Measurements from ENCODE around the gene ASCL5. TPM values are rescaled to one million over a fixed set of nuclear protein-coding genes. Genes with fewer than 3 reads are reported as not detected.

The ASCL5 gene
- total RNA-seq, 1 donor from 2014 or later = not detected

DNA sequence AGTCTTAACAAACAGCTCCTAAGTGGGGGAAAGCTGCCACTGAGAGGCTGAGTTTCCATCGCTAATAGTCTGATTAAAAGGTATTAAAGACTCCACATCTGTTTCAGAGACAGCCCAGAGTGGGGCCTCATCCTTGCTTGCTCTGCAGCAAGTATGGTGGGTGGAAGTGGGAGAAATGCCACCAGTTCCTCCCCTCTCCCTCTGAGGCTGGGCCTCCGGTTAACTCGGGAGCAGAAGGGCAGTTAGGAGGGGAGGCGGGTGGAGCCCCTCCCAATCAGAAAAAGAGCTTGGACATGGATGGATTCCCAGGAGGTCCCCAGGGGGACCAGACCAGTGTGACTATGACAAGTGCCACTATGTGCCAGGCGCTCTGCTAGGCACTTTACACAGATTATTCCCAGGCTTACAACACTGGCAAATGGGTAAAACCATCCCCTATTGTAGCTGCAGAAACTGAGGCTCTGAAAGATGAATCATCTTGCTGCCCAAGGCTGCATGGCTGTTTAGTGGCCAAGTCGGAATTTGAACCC, 11.4 kb upstream of the ASCL5 start:
- DNase-seq = no peak
- intact Hi-C loops (cut with micrococcal nuclease) = no loop called here
- ATAC-seq = no peak

DNA sequence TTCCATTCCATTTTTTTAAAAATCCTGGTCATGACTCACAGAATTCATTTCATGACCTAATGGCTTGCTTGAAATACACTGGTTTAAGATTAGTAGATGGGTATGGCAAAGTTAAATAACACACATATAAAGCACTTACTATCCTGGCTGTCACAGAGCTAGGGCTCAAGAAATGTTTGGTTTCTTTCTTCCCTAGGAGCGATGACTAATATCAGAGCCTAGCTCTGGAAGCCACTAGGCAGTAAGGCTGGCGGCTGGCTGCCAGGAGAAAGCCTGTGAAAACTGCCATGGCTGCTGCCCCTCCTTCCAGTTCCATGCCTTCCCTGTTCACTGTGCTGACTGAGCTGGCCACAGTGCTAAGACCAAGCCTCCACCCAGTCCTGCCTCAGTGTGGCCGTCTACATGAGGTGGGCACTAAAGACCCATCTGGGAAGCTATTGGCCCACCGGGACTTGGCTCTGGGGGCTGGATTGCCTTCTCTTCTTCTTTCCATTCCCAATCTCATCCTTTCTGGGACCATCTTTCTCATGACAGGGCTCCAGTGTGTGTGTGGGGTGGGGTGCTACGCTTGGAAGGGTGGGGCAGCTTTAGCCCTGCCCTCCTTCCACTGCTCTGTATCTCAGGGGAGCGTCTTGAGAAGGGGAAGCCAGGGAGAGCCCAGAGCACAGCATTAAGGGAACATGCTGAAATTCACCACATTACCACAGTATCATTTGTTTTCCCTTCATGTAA, 10.8 kb upstream of the ASCL5 start:
- intact Hi-C loops (cut with micrococcal nuclease) = no loop called here
- peak; percentile 71 for DNase-seq
- ATAC-seq = peak; percentile 73

DNA sequence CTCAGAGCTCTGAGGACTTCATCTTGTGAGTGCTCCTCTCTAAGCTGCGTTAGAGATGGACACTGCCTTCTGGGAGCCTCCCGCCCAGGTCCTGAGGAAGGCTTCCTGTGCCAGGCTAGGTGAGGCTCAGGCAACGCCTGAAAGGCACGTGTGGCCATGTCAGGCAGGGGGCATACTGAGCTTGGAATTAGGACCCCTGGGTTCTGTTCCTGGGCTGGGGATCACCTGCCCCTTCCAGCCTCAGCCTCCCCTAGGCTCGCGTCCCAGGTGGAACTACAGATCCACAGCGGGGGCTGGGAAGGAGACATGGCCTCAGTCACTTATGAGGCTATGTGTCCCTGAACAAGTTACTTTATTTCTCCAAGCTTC, 10.0 kb upstream of the ASCL5 start:
- ATAC-seq = no peak
- DNase-seq = no peak
- intact Hi-C loops (cut with micrococcal nuclease) = no loop called here

DNA sequence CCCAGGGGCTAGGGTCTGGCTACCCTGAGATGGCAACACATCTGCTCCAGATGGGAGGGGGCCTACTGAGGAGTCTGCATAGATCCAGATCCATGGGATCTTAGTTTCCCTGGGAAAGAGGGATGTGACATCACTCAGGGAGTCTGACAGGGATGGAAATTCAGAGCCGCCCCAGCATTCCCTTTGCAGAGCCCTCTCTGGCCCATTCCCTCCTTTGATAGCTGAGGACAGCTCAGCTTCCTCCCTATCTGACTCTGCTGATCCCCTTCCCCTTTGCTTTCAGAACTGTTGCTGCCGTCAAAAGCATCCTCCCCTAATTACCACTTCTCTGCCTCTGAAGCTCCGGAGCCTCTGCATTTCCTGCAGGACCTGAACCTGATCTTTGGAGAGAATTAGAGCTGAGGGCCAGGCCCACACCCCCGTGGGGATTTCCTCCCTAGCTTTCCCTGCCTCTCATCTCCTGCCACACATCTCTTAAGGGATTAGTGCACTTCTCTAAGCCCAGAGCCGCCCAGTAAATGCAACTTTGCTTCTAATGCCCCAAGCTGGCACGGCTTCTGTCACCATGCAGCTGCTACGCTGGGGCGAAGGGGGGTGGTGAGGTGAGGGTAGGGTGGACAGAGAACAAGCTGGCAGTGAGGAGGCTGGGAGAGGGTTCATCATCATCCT, 9.5 kb upstream of the ASCL5 start:
- intact Hi-C loops (cut with micrococcal nuclease) = no loop called here
- no peak for ATAC-seq
- DNase-seq = no peak

DNA sequence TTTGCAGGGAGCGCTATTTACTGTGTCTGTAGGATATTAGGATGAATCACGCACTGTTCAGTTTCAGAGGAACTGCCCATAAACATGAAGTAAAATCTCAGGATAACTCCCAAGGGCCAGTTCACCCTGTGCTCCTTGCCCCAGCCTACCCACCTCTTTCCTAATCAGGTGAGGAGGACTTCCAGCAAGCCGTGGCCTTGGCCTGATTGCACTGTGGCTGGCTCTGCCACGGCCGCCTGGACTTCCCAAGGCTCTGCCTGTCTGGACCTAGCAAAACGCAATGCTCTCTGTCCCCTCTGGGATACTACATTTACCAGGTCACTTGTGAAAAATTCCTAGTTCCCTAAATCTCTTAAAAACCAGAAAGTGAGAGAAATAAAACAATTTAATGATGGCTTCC, 7.4 kb upstream of the ASCL5 start:
- intact Hi-C loops (cut with micrococcal nuclease) = no loop called here
- DNase-seq (no peak), ATAC-seq (no peak)

DNA sequence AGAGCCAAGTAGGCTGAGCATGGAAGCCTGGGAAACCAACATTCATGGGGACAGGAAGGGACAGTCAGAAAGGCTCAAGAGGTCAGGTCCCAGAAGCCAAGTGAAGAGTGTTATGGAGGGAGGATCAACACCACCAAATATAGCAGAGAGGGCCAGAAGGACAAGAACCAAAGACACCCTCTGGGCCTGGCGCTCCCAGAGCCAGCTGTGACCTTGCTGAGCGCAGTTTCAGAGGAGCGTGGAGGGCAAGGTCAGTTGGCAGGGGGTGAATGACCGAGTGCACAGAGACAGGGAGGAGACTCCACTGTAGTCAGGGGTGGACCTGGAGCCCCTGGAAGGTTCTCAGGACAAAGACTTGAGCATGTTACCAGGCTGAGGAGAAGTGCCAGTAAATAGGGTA, 4.4 kb upstream of the ASCL5 start:
- intact Hi-C loops (cut with micrococcal nuclease) = no loop called here
- ATAC-seq (no peak), DNase-seq (no peak)

DNA sequence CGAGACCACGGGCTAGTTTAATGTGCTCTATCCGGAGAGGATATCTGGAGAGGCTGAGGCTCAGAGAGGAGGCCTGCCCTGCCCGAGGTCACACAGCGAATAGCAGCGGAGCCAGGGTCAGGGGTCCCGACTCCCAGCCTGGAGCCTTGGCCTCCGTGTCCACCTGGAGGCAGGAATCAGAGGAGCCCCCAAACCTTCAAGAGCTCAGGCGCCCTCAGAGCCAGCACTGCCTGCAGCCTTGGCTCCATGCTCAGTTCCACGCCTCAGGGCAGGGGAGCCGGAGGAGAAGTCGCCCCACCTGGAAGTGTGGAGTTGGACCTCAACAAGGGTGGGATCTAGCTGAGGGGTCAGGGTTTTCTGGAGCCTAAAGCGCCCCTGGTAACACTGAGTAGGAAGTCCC, 2.0 kb upstream of the ASCL5 start:
- DNase-seq = no peak
- no peak for ATAC-seq
- intact Hi-C loops (cut with micrococcal nuclease) = no loop called here

DNA sequence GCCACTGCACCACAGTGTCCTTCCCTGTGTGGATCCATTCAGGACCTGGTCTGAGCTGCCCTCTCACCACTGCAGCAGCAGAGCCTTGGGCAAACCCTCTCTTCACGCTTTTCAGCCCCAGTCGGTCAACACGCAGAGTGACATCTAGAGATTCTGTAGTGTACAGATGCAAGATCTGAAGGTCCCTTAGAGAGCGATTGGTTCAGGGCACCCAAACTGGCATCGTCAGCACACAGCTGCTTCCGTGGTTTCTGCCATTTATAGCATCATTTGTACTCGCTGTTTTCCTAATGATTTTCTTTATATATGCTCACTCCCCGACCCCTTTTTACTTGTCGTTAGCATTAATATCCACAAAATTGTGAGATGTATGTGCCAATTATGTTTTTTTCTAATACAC, 1.5 kb upstream of the ASCL5 start:
- intact Hi-C loops (cut with micrococcal nuclease) = no loop called here
- no peak for ATAC-seq
- no peak for DNase-seq

DNA sequence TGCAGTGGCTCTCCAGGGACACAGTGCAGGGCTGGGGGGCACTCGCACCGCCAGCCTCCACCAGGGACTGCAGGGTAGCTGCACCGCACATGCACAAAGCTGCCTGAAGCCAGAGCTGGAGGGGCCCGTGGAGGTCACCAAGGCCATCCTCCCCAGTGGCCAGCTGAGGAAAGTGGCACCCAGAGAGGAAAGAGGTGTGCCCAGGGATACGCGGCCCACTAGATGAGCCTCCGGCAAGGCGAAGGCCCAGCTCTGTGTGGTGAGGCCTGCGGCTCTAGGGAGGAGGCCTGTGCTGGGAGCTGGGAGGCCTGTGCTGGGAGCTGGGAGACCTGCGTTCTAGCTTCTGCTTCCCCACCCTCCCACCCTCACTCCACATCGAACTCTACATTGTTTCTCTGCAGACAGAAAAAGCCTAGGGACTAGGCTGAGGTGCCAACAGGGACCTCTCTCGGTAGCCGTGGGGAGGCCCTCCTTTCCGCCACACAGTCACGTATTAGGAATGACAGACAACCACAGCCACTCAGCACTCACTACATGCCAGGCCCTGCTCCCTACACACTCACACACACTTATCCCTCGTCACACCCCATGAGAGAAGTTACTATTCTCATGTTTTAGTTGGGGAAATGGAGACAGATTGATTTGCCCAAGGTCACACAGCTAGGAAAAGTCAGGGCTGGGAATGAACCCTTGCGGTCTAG, 921 bp upstream of the ASCL5 start:
- ATAC-seq = no peak
- DNase-seq = no peak
- intact Hi-C loops (cut with micrococcal nuclease) = no loop called here

DNA sequence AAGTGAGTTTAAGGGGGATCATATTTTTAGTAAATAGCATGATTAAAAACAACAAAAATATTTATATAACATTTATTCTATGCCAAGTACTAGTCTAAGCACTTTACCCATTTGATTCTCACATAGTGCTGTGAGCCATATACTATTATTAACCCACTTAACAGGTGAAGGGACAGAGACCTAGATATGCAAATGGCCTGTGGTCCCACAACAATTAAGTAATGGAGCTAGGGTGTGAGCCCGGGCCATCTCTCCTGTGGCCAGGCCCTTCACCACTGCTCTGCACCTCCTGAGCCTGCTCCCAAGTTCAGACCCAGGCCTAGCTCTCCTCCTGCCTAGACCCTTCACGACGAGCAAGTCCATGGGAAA, 537 bp downstream of the ASCL5 start:
- intact Hi-C loops (cut with micrococcal nuclease) = no loop called here

DNA sequence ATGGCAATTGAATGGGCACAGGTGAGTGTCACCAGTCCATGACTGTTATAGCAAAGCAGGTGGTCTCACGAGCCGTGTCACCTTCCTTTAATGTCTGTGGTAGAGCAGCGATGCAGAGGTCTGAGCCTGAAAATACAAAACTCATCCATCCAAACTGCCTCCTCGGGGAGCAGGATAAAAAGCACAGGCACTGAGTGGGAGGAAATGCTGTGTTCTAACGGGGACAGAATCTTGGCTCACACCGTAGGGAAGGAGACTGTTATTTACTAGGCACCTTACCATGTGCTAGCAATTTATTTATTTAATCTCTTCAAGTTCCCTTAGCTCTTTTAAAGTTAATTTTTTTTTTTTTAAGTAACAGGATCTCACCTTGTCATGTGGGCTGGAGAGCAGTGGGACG, 1.2 kb downstream of the ASCL5 start:
- intact Hi-C loops (cut with micrococcal nuclease) = no loop called here
- peak; percentile 24 for ATAC-seq
- DNase-seq = no peak

More for the DNA sequence above, 537 bp downstream of the ASCL5 start:
- no peak for ATAC-seq
- DNase-seq = no peak

DNA sequence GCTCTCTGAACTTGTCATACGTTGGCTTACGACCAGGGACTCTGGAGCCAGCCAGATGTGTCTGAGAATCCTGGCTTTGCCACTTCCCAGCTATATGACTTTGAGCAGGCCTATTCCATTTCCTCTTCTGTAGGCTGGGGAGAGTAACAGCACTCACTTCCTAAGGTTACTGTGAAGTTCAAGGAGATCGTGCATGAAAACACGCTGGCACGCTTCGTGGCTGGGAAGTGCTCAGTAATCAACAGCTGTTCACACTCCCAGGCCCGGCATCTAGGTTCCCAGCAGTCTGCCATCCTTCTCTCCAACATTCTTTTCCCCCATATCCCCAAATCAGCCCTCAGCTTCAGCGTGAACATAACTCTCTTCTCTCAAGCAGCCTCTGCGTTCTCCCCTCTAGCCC, 2.0 kb downstream of the ASCL5 start:
- no peak for ATAC-seq
- no peak for DNase-seq

DNA sequence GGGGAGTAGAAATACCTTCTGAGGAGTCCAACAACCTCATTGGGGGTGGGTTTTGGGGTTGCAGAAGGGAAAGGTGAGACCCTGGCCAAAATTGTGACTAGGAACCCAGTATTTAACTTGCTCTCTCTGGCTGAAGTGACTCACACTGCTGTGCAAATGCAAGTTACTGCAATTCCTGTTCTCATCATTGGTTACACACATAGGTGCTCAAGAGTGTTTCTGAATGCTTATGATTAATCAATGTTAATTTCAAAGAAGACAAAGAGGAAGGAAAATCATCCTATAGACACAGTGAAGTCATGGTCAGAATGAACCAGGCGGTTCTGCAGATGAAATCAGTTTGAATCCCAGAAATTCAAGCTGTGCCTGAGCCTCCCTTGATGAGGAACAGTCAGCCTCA, 3.1 kb downstream of the ASCL5 start:
- intact Hi-C loops (cut with micrococcal nuclease) = no loop called here
- ATAC-seq (no peak), DNase-seq (no peak)

More for the DNA sequence above, 2.0 kb downstream of the ASCL5 start:
- intact Hi-C loops (cut with micrococcal nuclease) = no loop called here

DNA sequence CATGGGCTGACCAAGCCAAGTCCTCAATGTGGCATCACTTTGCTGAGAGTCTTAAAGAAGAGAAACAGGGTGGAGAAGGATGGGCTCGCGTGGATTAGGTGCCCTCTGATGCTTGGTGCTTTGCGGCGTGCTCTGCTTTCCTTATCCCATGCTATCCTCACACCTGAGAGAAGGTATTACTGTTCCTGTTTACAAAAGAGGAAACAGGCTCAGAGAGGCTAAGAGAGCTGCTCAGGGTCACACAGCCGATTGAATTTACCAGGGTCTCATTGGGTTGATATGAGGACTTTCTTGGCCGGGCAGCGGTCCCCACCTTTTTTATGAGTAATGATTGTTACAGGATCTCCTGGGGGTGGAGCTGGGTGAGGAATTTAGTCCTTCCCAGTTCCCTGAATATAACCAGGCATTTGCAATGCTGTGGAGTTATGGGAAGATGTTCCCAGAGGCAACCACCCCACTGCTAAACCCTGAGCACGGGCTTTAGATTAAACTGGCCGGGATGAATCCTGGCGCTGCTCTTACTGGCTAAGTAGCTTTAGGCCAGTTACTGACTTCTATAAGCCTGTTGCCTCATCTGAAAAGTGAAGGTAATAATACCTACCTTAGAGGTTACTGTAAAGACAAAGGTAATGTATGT, 4.5 kb downstream of the ASCL5 start:
- intact Hi-C loops (cut with micrococcal nuclease) = no loop called here
- DNase-seq (no peak), ATAC-seq (no peak)

DNA sequence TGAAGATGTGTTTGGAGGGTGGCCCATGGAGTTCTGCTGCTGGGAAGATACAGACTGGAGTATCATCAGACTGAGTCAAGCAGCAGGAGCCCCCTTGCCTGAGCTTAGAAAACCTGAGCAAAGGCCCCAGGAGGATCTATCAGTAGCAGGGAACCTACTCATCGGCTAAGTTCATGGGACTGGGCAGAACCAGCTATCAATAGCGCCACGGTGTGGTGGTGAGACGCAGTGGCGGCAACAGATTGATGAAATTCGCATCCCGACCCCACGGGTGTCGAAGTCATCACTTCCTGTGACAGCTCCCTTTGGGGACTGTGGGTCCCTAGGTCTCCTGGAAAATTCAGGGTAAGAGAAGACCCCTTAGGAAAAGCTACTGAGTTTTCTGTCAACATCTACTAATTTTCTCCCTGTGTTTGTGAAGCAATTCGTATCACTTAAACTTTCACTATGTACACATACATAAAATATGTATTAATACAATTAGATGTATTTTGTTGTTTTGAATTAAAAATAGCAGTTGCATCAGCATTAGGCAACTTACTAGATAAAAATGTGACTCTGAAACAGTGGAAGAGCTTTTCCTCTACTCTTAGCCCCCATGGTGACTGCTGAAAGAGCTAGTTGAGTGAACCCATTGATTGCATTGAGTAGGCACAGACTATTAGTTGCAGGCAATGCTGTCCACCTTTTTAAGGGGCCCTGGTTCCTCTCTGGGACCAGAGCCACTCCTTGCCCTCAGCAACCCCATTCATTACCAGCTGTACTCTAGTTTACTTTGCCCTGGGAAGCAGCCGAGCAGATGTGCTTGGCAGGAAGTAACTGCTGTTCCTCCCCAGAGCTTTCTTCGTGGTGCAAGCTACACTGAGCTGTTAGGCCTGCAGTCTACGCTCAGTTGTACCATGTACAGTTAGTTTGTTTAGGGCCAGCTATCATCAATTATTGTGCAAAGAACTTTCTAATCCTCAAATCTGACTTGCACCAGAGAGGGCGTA, 7.5 kb downstream of the ASCL5 start:
- peak; percentile 68 for ATAC-seq
- DNase-seq = no peak
- intact Hi-C loops (cut with micrococcal nuclease) = no loop called here

DNA sequence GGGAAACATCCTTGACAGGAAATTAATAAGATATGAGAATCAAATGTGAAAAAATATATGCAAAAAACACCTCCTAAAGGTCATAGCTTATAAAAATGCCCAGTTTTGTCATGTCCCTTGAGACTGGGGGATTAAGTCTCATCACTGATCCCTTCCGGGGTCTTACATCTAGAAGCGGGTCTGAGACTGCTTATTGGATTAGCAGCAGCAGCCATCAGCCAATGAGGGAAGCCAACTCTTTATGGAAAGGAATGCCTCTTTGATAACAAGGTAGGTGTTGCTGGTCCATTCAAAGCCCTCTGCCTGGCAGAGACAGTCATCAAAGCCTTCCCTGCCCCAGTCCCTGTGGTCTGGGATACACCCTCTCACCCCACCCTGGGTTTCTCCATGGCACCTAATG, 10.9 kb downstream of the ASCL5 start:
- intact Hi-C loops (cut with micrococcal nuclease) = no loop called here
- ATAC-seq = no peak
- no peak for DNase-seq

DNA sequence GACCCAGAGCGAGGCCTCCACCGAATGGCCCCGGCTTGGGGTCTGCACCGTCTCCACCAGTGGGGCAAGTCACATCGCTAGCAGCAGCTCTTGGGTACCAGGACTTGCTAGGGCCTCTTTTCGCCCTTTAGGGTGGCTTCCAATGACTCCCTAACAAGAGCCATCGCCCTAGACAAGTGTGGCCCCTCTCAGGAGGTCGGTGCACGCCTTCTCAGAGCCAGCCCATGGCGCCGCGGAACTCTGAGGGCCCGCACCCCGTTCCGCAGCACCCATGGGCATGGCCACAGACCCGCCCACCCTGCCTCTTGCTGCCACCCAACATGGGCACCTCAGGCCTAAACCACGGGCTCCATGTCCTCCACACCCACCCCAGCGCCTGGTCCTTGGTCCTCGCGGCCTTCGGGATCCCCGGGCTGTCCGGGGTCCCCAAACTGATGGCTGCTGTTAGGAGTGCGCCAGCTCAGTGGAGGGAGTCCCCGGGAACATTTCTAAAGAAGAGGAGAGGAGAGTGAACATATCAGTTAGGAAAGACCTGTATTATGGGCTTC, 11.5 kb downstream of the ASCL5 start:
- ATAC-seq (no peak), DNase-seq (no peak)
- intact Hi-C loops (cut with micrococcal nuclease) = no loop called here

Measured in left ventricle myocardium superior (tissue), 1 donor.